HTERT RPE-1 (cell line): ENCODE results near the gene USP47.

Source experiments
- in situ Hi-C: fragments of 300-500 bp; cut with MboI; formaldehyde crosslinking; loops from 4 replicates; pipeline ENCODE4 v1.14.3; 2020; ENCODE audit warnings: low sequenced_read_pairs

Gene USP47

DNA sequence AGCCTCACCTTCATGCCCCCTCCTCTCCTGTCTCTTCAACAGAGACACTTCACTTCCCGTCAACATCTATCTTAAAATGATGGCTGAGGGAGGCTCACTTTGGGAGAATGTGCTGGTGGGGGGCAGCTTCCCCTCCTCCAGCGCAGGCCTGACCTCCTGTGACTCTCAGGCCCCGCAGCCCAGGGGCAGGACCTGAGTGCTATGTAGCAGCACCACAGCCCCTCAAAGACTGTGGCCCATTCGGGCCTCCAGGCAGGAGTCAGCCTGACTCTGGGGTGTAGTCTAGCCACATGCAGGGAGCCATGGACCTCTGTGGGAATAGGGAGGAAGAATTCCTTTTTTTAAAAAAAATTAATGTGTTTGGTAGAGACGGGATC lies 123.0 kb downstream of the USP47 start:
- in situ Hi-C loops, result no loop called here

DNA sequence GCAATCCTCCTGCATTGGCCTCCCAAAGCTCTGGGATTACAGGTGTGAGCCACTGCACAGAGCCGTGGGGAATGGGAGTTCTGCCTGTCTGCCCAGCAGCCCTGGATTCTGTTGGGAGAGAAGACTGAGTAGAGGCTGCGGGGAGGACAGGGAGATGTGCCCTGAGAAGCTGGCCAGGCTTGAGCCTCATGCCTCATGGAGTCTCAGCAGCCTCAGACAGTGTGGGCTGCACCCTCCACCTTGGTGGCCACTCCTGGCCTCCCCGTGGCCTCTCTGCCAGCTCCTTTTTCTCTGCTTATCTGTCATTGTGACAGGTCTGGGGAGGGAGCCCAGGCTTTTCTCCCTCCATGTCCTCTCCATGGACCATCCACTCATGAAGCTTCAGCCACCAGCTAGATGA lies 123.4 kb downstream of the USP47 start:
- in situ Hi-C loops, result no loop called here

DNA sequence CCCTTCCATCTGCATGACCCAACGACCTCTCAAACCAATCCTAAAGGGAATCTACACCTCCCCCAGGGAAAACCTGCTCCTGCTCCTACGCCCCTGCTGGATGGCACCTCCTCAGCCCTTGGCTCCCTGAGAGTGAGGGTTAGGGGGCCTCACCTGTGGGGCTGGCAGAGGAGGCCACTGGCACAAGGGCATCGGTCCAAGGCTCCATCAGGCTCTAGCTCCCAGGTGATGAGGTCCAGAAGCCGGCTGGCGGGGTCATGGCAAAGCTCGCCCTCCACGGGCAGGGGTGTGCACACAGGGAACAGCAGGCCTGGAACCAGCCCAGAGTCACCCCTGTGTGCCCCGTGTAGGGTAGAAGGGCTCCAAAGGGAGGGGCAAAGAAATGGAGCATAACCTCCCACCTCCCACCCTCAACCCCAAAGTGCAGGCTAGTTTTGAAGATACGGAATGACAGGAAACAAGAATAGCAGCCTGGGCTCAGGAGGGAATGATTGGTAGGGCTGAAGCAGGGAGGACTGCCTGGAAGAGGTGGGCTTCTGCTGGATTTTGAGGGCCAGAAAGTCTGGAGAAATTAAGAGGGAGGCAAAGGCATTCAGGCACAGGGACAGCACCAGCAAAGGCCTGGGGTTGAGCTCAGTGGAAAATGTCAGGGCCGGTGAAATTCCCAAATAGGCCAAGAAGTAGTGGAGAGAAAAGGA lies 124.0 kb downstream of the USP47 start:
- in situ Hi-C loops, result no loop called here

DNA sequence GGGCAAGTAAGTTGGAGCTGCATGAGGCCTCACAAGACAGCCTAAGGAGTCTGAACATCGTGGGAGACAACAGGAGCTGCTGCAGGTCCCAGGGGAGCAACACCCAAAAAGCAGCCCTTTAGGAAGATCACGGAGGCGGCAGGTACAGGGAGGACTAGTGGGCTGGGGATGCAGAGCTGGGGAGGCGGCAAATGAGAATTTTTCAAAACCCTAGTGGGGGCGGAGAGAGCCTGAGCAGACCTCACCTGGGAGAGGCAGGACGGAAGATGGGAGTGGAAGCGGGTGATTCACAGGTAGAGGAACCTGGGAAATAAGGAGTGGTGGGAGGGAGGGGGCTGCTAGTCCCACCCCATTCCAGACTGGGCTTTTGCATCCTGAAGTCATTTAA lies 124.6 kb downstream of the USP47 start:
- in situ Hi-C loops, result no loop called here

DNA sequence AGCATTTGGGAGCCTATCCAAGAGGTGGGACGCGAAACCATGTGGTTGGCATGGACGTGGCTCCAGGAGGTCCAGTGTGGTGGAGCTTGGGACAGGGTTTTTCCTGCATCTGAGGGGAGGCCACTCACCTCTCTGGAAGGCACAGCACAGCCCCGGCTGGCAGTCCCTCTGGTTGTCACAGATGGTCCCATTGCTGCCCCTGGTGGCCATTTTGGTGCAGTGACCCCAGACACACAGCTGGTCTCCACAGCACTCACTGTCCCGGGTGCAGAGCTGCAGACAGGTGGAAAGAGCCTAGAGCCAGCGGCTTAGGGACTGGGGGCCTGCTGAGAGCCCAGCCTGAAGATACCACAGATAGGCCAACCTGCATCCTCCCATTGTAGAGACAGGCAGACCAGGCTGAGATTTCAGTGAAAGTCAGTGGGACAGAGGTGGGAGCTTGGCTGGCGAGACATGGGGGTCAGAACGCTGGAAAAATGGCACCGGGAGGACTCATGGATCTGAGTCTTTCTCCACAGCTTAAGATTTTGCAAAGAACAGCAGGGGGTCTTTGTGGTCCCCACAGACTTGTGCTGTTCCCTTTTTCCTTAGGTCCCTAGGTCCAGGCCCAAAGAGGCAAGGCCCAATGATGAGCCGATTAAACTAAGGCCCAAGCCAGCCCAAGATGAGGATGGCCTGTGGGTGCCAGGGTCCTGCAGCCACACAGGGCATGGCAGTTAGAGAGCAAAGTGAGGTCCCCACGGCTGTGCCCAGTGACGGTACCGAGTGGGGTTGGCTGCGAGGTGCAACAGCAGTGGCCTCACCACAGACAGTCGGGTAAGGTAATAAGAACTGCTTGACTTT lies 125.3 kb downstream of the USP47 start:
- in situ Hi-C loops, result no loop called here

DNA sequence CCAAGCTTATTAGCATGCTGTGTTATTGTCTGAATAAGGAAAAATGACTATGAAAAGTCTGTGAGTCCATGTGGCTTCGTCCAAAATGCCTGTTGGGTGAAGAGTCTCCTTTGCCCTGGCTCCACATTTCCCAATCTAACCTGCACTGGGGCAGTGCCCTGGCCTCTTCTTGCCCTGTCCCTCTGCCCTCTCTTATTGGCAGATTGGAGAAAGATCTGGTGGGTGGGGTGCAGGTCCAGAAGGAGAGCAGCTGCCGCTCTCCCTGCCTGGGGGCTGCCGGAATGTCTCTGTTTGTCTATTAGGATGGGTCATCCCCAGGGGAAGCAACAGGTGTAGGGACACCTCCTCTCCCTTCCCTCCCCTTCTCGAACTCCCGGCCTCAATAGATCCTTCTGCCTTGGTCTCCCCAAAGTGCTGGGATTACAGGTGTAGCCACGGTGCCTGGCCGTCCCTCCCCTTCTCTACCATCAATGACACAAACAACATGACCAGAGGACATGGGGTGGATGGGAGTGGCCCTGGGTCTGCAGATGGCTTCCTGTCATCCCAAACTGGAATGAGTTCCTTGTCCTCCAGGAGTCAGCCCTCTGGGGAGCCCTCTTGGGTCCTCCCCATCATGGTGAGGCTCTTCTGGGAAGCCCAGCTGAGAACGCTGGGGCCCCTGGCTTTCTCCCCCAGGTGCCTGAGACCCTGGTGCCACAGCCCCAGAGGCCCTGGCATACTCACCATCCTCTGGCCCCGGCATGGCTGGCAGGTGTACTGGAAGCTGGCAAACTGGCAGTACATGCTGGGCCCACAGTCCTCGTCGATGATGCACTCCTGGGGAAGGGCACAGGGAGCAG lies 126.1 kb downstream of the USP47 start:
- in situ Hi-C loops, result no loop called here

DNA sequence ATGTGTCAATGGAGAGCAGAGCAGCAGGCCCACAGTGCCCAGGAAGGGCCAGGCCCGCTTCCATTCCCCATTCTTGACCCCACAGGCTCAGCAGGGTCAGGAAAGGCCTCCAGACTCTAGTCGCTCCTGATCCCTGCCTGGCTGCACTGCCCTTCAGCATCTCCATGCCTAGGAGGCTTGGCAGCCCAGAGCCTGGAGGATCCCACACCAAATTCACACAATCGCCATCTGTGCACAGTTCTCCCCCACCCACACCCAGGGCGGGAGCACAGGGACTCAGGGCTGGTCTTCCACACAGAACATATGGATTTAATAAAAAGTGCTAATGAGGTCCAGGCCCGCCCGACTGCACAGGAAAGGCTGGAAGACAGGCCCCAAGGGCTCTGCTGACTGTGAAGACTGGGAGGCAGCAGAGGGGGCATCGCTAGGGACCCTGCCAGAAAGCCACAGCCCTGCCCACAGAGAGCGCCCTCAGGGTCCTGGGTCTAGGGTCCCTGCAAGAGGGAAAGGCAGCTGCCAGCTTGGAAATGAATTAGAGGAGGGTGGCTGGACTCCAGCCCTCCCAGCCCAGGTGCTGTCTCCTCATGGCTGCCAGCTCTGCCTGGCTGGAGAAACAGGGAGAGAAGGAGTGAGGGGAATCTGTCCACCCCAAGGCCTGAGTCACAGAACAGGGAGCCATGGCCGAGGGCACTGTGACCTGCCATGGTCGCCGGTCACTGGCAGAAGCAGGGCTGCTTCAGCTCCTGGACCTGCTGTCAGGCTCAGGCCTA lies 126.9 kb downstream of the USP47 start:
- in situ Hi-C loops, result no loop called here

DNA sequence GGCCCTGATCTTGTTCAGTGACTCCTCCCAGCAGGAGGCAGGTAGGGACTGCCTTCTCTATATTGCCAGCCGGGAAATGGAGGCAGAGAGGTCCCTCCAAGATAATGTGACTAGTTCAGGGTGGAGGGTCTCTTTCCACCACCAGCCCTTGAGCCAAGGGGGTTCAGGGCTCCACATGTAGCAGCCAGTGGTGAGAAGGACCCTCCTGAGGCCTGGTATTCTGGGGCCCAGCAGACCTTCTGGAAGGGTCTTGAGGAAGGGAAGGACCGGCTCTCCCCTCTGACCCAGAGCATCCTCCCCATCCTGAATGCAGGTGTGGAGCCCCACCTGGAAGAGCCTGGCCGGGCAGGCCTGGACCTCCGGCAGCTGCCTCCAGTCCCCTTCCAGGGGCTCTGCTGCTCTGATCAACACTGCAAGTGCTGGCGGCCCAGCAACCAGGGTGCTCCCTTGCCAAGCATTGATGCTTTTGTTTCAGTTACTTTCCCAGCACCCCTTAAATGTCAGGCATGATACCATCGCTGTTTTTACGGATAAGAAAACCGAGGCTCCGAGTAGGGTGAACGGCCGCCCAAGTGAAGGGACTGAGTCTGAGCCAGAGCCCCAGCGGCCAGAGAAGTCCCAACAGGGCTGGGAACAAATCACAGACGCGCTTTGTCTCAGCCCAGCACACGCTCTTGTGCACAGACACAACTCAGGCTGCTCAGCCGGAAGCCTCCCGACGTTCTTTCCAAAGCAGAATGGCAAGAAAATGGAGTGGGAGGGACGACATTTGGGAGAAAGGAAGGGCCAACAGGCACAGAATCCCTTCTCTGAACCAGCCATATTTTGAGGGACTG lies 127.8 kb downstream of the USP47 start:
- in situ Hi-C loops, result no loop called here

DNA sequence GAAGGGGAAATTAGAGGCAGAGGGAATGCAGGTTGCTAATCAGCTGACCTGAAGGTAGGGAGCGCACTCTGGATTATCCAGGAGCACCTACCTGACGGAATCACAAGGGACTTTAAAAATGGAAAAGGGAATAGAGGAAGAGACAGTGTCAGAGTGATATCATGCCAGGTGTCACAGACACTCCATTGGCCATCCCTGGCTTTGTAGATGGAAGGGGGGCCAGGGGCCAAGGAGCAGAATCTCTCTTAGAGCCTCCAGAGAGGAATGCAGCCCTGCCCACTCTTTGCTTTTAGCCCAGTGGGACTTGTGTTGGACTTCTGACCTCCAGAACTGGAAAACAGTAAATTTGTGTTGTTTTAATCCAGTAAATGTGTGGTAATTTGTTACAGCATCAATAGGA lies 128.8 kb downstream of the USP47 start:
- in situ Hi-C loops, result no loop called here

DNA sequence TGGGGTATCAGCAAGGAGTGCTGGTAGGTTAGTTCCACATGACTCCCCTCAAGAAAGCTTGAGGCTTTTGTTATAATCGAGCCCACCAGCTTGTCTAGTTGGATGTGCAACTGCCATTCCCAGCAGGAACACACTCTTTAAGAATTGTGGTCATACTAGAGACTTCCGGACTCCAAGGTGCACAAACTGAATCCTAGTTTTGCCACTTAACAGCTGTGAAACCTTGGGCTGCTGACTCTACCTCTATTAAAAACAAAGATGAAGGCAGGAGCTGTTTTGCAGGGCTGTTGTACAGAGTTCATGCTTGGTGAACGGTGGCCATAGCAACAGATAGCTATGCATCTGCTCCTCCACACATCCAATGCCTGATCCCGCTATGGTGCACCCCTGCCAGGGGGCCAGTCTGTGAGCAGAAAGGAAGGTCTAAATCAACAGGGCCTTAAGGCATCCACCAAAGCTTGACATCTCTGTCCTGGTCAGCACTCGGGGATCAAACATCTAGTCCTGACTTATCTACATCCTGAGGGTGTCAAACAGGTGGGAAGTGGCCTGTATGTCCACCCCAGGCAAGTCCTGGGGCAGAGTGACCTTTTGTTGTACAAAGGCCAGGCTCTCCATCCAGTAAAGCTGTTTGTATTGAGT lies 130.3 kb downstream of the USP47 start:
- in situ Hi-C loops, result no loop called here

DNA sequence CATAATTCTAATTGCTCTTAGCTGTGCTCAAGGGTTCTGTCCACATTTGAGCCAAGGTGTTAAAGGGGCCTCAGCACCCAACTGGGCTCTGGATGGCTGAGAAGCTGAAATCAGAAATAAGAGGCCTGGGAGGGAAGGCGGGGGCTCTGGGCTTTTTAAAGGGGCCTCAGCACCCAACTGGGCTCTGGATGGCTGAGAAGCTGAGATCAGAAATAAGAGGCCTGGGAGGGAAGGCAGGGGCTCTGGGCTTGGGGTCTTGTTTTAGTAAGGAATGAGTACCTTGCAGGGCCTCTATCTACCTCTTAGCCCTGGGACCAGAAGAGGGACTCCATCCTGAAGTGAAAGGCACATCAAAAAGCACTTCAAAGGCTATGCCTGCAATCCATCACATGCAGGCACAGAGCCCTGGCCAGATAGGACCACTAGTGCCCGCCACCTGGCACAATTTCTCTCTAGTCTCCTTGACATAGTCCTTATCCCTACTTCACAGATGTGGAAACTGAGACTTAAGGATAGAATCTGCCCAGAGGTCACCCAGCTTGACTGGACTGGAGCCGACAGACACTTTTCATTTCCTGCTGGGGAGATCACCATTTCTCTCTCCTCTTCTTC lies 131.1 kb downstream of the USP47 start:
- in situ Hi-C loops, result no loop called here

DNA sequence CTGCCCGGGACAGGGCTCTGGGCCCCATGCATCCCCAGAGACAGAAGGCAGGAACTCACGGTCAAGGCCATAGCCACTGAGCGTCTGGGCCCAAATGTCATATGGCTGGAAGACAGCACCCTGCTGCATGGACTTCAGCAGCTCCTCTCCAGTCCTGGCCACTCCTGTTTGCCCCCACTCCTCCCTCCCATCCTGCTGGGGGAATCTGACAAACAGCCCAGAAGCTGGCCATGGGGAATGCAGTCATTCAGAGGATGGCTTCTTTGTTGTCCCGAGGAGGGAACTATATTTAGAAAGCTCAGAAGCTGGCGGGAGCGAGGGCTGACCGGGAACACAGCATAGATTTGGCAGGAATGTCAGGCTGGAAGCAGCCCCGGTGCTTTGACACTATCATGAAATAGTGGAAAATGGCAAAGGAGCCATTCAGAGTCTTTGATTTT lies 131.6 kb downstream of the USP47 start:
- in situ Hi-C loops, result no loop called here

DNA sequence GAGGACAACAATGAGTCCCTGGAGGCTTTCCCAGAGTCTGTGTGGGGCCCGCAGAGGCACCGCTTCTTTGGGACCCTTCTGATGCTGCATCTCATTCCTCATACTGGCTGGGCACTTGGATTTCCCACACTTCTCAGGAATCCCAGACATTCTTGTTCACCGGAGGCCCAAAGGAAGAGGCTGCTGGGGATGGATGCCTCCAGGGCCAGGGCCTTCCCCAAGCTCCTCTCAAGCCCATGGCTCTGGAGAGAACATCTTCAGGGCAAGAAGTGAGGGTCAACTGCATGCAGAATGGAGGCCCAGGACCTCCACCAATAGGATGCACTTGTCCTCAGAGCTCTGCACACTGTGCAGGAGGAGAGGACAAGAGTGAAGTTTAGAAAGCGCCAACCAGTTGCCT lies 132.1 kb downstream of the USP47 start:
- in situ Hi-C loops, result no loop called here

DNA sequence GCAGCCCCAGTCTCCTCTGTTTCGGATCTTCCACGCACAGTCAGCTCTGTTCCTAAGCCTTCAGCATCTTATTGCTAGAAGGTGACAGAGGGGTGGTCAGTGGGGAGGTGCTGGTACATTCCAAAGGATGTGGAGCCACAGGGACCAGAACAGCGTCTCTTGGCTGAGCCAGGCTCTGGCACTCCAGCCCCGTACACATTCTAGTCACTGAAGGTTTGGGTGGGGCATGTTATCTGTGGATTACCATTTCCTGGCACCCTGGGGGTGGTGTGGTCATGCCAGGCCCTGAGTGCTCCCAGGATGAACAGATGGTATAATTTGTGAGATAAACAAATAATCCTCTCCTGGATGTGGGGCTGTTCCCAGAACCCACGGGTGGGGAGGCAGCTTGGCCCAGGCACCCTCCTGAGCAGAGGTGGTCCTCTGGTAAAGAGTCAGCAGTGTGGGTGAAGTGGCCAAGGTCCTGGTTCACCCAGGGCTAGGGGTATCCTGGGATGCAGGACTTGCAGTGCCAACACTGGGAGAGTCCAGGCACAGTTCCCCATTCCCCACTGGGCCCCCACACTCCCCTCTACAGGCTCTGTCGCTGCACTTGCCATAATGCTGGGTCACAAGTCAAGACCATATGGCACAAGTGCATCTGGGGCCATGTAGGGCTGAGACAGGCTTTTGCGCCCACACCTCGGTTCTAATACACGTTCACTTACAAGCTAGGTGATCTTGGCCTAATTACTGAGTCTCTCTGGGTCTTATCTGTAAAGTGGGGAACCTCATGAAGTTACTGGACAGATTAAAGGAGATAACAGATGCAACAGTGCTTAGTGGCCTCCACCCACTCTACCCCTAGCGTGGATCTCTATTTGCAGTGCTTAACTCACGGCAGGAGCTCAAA lies 133.7 kb downstream of the USP47 start:
- in situ Hi-C loops, result no loop called here

DNA sequence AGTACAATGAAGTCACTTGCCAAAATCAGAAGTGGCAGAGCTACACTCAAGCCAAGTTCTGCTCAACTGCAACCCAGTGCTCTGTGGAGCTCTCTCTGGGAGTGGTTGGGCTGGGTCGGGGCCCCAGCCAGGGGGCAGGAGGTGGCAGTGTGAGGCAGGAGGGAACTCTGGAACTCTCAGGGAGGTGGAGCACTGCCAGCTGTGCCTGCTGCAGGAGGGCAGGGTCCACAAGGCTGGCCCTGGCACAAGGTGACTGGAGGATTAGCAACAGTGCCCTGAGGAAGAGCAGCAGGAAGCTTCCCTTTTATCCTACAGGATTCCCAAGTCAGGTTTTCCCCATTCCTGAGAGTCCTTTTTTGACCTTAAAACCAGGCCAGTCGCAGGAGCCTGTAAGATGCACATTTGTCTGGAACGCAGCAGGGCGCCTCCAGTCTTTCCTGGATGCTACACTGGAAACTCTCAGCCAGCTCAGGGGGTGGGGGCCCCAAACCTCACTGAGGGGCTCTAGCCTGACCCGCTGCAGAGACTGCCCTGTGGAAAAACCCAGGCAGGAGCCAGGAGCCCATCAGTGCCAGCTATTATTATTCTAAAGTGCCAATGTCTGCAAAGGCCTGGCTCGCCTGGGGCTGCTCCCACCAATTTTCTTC lies 134.8 kb downstream of the USP47 start:
- in situ Hi-C loops, result no loop called here

DNA sequence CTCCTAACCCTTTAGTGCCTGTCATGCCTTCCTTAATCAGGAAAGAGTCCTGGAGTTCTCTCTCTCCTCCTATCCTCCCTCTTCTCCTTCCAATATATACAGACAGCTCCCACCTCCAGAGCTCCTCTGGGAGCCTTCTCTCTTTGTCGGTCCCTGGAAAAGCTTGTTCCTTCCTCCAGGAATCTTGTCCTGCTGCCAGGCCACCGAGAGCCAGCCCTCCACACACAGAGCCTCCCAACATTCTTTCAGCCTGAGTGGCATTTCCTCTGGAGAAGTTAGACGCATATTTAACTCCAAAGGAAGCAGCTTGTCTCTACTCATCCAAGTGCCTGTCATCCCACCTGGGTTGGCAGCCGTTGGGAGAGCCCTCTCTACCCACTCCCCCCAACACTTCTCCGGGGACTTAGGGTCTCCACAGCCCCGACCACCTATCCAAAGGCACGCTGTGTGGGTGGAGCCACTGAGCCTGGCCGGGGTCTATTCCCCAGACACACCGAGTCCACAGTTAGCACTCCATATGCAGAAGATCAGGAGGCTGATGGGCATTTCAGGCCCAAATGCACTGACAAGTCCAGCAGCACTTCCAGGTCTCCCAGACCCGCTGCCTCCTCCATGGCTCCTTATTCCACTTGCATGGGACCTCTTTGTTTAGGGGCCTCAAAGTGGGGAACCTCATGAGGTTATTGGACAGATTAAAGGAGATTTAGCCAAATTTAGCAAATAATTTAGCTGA lies 135.6 kb downstream of the USP47 start:
- in situ Hi-C loops, result no loop called here

DNA sequence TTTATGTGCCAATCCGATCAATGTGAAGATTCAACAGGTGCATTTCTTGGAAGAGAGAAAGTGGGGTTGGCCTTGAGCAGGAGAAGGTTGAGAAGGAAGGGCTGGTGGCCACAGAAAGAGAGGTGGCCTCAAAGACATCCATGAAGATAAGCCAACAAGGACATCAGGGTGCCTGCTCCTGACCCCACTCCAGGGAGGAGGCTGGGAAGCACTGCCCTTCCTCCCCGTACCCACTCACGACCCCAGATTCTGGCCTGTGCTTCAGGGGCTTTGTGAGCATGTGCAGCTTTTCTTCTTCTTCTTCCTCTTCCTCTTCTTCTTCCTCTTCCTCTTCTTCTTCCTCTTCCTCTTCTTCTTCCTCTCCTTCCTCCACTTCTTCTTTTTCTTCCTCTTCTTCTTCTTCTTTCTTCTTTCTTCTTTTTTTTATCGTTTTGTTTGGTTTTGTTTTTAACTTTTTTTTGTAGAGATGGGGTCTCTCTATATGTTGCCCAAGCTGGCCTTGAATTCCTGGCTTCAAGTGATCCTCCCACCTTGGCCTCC lies 136.4 kb downstream of the USP47 start:
- in situ Hi-C loops, result no loop called here
